Trophoblast cell (in vitro differentiated cells and primary cell): ENCODE data around the gene NDRG2.

Source experiments
- DNase-seq, 2 donors: peaks; one replicate each; pipeline ENCODE4 v3.0.0-alpha.2; 2016
- H2AFZ ChIP-seq: 2 replicates; pipeline ENCODE4 v1.6.1; 2013; ENCODE audit warnings: low read length, moderate library complexity, mild to moderate bottlenecking; ENCODE audit not compliant: insufficient read depth, poor library complexity
- H2AK5ac ChIP-seq: 2 replicates; pipeline ENCODE4 v1.6.1; 2013; ENCODE audit warnings: mild to moderate bottlenecking, low read length
- H2BK120ac ChIP-seq: 2 replicates; pipeline ENCODE4 v1.6.1; 2013; ENCODE audit warnings: low read length, mild to moderate bottlenecking, moderate library complexity; ENCODE audit not compliant: insufficient read depth, poor library complexity
- H2BK12ac ChIP-seq: 2 replicates; pipeline ENCODE4 v1.6.1; 2013; ENCODE audit warnings: mild to moderate bottlenecking, low read length, moderate library complexity
- H2BK5ac ChIP-seq: 2 replicates; pipeline ENCODE4 v1.6.1; 2013; ENCODE audit warnings: low read length, low read depth, moderate library complexity, mild to moderate bottlenecking; ENCODE audit not compliant: poor library complexity
- H3K14ac ChIP-seq: 2 replicates; pipeline ENCODE4 v1.6.1; 2013; ENCODE audit warnings: mild to moderate bottlenecking, low read length
- H3K18ac ChIP-seq: 2 replicates; pipeline ENCODE4 v1.6.1; 2013; ENCODE audit warnings: mild to moderate bottlenecking, low read length
- H3K23ac ChIP-seq: 2 replicates; pipeline ENCODE4 v1.6.1; 2013; ENCODE audit warnings: low read length
- H3K27ac ChIP-seq: 2 replicates; pipeline ENCODE4 v1.5.1; 2013; ENCODE audit warnings: low read depth, mild to moderate bottlenecking, inconsistent platforms, low read length, moderate library complexity
- H3K27me3 ChIP-seq: 2 replicates; pipeline ENCODE4 v1.6.1; 2013; ENCODE audit warnings: inconsistent platforms, mild to moderate bottlenecking, low read length, moderate library complexity; ENCODE audit not compliant: insufficient read depth
- H3K36me3 ChIP-seq, 2 experiments: 1 replicate in 1 of 2; 2 replicates in 1 of 2; pipeline ENCODE4 v1.6.1; 2013; ENCODE audit warnings: low read length in 2 of 2, mild to moderate bottlenecking in 2 of 2, moderate library complexity in 1 of 2; ENCODE audit not compliant: insufficient read depth in 2 of 2, control insufficient read depth in 1 of 2
- H3K4ac ChIP-seq: 2 replicates; pipeline ENCODE4 v1.6.1; 2013; ENCODE audit warnings: low read depth, mild to moderate bottlenecking, low read length, moderate library complexity
- H3K4me1 ChIP-seq, 2 experiments: 1 replicate in 1 of 2; 2 replicates in 1 of 2; pipeline ENCODE4 v1.6.1; 2013; ENCODE audit warnings: low read length in 2 of 2, mild to moderate bottlenecking in 2 of 2, moderate library complexity in 1 of 2; ENCODE audit not compliant: insufficient read depth in 2 of 2, control insufficient read depth in 1 of 2
- H3K4me2 ChIP-seq: 2 replicates; pipeline ENCODE4 v1.6.1; 2013; ENCODE audit warnings: inconsistent platforms, mild to moderate bottlenecking, low read length, moderate library complexity
- H3K4me3 ChIP-seq: 2 replicates; pipeline ENCODE4 v1.5.1; 2013; ENCODE audit warnings: mild to moderate bottlenecking, low read depth, low read length, inconsistent platforms
- H3K79me1 ChIP-seq: one replicate; pipeline ENCODE4 v1.6.1; 2013; ENCODE audit warnings: low read length
- H3K79me2 ChIP-seq: 2 replicates; pipeline ENCODE4 v1.6.1; 2013; ENCODE audit warnings: low read length, mild to moderate bottlenecking; ENCODE audit not compliant: control insufficient read depth, insufficient read depth, poor library complexity
- H3K9ac ChIP-seq: 2 replicates; pipeline ENCODE4 v1.6.1; 2013; ENCODE audit warnings: mild to moderate bottlenecking, low read length
- H3K9me3 ChIP-seq: 2 replicates; pipeline ENCODE4 v1.6.1; 2013; ENCODE audit warnings: low read depth, mild to moderate bottlenecking, control low read depth, inconsistent platforms, low read length; ENCODE audit not compliant: insufficient read depth
- H4K12ac ChIP-seq: 2 replicates; pipeline ENCODE4 v1.6.1; 2013; ENCODE audit warnings: low read depth, mild to moderate bottlenecking, low read length, moderate library complexity
- H4K8ac ChIP-seq: 2 replicates; pipeline ENCODE4 v1.6.1; 2013; ENCODE audit warnings: low read depth, mild to moderate bottlenecking, low read length, moderate library complexity
- H4K91ac ChIP-seq: one replicate; pipeline ENCODE4 v1.6.1; 2013; ENCODE audit warnings: low read depth, mild to moderate bottlenecking, low read length, moderate library complexity
- WGBS: extraction: QIAGEN DNeasy Blood & Tissue Kit; methylation state at CpG from one replicate; pipeline ENCODE4 v1.1.7; 2013; ENCODE audit warnings: missing lambda C conversion rate; ENCODE audit not compliant: insufficient read length, insufficient coverage; ENCODE audit errors: extremely low coverage; 5-methylcytosine and 5-hydroxymethylcytosine counted together

The NDRG2 gene

DNA sequence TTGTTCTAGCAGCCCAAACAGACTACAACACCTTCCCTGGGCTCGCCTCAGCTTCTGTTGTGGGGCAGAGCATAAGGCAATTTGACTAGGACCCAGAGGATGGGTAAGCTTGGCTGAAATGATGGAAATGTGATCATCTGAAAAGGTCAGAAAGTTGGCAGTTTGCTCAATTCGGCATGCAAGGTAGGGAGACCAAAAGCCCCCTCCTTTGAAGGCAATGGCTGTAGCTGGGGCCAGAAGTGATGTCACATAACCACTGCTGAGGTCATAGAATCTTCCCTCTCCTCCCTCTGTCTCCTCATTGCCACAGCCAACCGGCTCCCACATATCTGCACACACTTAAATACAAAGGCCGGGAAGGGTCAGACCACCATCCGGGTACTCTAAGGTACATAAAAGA, 5.1 kb upstream of the NDRG2 start, which contains the start of gene TPPP2:
TPPP2 (plus strand) TSS at position 301 of the 400 bp plus-strand sequence. CDS start 365 bp downstream, outside the sequence.
- Histone ChIP-seq H3K4me2 (no peak within 1 kb of the TSS), H4K91ac (no peak within 1 kb of the TSS), H3K27ac (no peak within 1 kb of the TSS), H4K12ac (no peak within 1 kb of the TSS), H2BK120ac (no peak within 1 kb of the TSS), H3K36me3 (no peaks in the 10 kb centered on the region), H2AK5ac (no peak within 1 kb of the TSS), H2BK12ac (no peak within 1 kb of the TSS), H3K79me1 (peaks cover 5% of the 10 kb centered on the region), H2BK5ac (no peak within 1 kb of the TSS), H3K4me3 (no peak within 1 kb of the TSS), H3K4ac (no peak within 1 kb of the TSS), H2AFZ (no peak within 1 kb of the TSS), H3K4me1 (peaks cover 16 to 17% of the 10 kb centered on the region in 2 experiments), H3K9me3 (peaks cover 2% of the 10 kb centered on the region), H4K8ac (no peak within 1 kb of the TSS), H3K14ac (no peak within 1 kb of the TSS), H3K18ac (no peak within 1 kb of the TSS), H3K27me3 (no peaks in the 10 kb centered on the region), H3K79me2 (peaks cover 2% of the 10 kb centered on the region), H3K23ac (no peak within 1 kb of the TSS), H3K9ac (no peak within 1 kb of the TSS)
- DNase-seq, result no peak
- no CpG with 5 or more reads among the region's 5 CpGs for WGBS

- Histone ChIP-seq H3K4me2 (no peak overlapping the region), H3K79me1 (peaks cover 9% of the 10 kb centered on the region), H2AK5ac (no peak overlapping the region), H4K8ac (no peak overlapping the region), H3K27ac (no peak overlapping the region), H3K4me1 (peaks cover 23 to 24% of the 10 kb centered on the region in 2 experiments), H3K23ac (no peak overlapping the region), H2BK12ac (no peak overlapping the region), H2BK120ac (no peak overlapping the region), H3K14ac (no peak overlapping the region), H2BK5ac (no peak overlapping the region), H3K9me3 (peaks cover 2% of the 10 kb centered on the region), H2AFZ (no peak overlapping the region), H3K4me3 (no peak overlapping the region), H3K36me3 (no peaks in the 10 kb centered on the region), H3K18ac (no peak overlapping the region), H3K9ac (no peak overlapping the region), H4K91ac (no peak overlapping the region), H3K4ac (no peak overlapping the region), H3K79me2 (peaks cover 6% of the 10 kb centered on the region), H4K12ac (no peak overlapping the region), H3K27me3 (no peaks in the 10 kb centered on the region)
- WGBS, result no CpG with 5 or more reads among the region's 3 CpGs
- no peak for DNase-seq
Observed at GRCh38 chr14:21026988-21027315, 2.1 kb upstream of the NDRG2 start.

GRCh38 chr14:21026274-21026987, 1.6 kb upstream of the NDRG2 start:
- Histone ChIP-seq H3K27me3 (no peaks in the 10 kb centered on the region), H2AFZ (peak overlapping the region; percentile 11), H3K79me2 (peaks cover 6% of the 10 kb centered on the region), H3K4ac (no peak overlapping the region), H3K36me3 (no peaks in the 10 kb centered on the region), H3K9ac (no peak overlapping the region), H3K23ac (no peak overlapping the region), H3K4me3 (no peak overlapping the region), H3K9me3 (no peaks in the 10 kb centered on the region), H4K12ac (no peak overlapping the region), H3K14ac (no peak overlapping the region), H3K27ac (no peak overlapping the region), H4K91ac (peak overlapping the region; percentile 48), H3K79me1 (peaks cover 9% of the 10 kb centered on the region), H4K8ac (no peak overlapping the region), H2BK12ac (no peak overlapping the region), H2AK5ac (no peak overlapping the region), H3K4me1 (peaks cover 24 to 25% of the 10 kb centered on the region in 2 experiments), H2BK120ac (no peak overlapping the region), H2BK5ac (no peak overlapping the region), H3K4me2 (no peak overlapping the region), H3K18ac (no peak overlapping the region)
- WGBS, result no CpG with 5 or more reads among the region's 7 CpGs
- DNase-seq, result no peak

DNA sequence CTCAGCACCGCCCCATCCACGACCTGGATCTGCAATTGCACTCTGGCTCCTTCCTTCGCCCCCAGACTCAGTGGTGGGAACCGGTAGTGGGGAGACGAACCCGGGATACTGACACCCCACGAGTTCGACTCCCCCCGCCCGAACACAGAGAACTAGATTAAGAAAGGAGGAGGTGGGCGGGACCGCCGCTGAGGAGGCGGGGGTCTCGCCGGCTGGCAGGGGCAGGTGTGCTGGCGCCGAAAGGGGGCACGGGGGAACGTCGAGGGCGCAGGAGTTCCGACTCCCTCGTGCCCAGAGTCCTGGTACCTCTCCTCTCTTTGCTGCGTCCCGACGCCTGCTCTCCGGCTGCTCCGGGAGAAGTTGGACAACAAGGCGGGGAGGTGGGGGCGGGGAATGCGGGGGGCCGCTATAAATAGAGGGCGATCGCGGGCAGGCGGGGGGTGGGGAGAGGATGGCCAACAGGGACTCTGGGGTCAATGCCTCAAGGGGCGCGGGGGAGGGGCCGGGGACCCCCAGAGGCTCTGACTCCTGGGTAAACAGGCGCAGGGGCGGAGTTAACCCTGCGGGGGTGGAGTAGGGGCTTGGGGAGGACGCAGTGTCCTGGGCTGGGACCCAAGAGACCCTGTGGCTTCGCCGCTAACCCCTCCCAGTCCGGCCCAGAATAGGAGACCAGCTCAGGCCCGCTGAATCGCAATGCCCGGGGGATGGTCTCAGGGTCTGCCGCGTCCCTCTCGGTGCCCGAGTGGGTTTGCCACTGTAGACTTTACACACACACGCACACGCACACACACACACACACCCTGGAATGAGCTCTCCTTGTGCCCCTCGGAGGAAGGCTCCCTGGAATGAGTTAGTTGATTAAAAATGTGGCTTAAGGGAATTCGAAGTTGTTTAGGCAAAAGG, 761 bp upstream of the NDRG2 start:
- peak overlapping the region; percentile 37 for H2BK12ac ChIP-seq
- H3K79me2 ChIP-seq, result peaks cover 6% of the 10 kb centered on the region
- H4K8ac ChIP-seq, result peak overlapping the region; percentile 85
- peak overlapping the region; percentile 53 for H2AFZ ChIP-seq
- H3K4me1 ChIP-seq, result peaks cover 27% of the 10 kb centered on the region in 2 experiments
- H3K18ac ChIP-seq, result peak overlapping the region; percentile 94
- peak overlapping the region; percentile 93 for H3K4me2 ChIP-seq
- peak overlapping the region; percentile 77 for H4K91ac ChIP-seq
- H3K9ac ChIP-seq, result no peak overlapping the region
- H3K27ac ChIP-seq, result no peak overlapping the region
- peak overlapping the region; percentile 70 for H2AK5ac ChIP-seq
- H3K4ac ChIP-seq, result peak overlapping the region; percentile 24
- no peak overlapping the region for H3K23ac ChIP-seq
- no peaks in the 10 kb centered on the region for H3K9me3 ChIP-seq
- H2BK120ac ChIP-seq, result peak overlapping the region; percentile 74
- peak overlapping the region; percentile 79 for H4K12ac ChIP-seq
- no peak for DNase-seq
- no CpG with 5 or more reads among the region's 58 CpGs for WGBS
- H3K27me3 ChIP-seq, result no peaks in the 10 kb centered on the region
- peak overlapping the region; percentile 54 for H2BK5ac ChIP-seq
- no peaks in the 10 kb centered on the region for H3K36me3 ChIP-seq
- H3K79me1 ChIP-seq, result peaks cover 9% of the 10 kb centered on the region
- H3K14ac ChIP-seq, result peak overlapping the region; percentile 92
- H3K4me3 ChIP-seq, result peak overlapping the region; percentile 75
